ENCODE measurements around the gene TGM5.

DNA sequence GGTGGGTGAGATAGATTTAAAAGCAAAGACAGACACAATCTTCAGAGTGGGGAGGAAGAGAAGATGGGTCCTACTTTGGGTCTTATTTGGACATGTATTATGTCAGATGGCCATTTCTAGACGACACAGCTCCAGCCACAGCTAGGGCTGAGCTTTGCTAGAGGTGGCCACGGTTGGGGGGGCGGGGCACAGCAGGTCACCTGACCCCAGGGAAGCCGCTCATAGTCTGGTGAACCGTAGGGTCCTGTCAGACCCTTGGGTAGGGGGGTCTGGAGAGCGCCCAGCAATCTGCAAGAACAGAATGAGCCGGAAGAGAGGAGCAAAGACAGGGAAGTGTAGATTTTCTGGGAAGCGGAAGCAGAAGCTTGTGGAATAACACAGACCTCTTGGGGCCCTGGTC, 52.6 kb downstream of the TGM5 start:
- TF ChIP-seq, protein P1, sequence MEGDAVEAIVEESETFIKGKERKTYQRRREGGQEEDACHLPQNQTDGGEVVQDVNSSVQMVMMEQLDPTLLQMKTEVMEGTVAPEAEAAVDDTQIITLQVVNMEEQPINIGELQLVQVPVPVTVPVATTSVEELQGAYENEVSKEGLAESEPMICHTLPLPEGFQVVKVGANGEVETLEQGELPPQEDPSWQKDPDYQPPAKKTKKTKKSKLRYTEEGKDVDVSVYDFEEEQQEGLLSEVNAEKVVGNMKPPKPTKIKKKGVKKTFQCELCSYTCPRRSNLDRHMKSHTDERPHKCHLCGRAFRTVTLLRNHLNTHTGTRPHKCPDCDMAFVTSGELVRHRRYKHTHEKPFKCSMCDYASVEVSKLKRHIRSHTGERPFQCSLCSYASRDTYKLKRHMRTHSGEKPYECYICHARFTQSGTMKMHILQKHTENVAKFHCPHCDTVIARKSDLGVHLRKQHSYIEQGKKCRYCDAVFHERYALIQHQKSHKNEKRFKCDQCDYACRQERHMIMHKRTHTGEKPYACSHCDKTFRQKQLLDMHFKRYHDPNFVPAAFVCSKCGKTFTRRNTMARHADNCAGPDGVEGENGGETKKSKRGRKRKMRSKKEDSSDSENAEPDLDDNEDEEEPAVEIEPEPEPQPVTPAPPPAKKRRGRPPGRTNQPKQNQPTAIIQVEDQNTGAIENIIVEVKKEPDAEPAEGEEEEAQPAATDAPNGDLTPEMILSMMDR (IDR thresholded peaks at IDR 0.05 in 8 of 11, conservative IDR thresholded peaks at IDR 0.05 in 3 of 11), result no peak
- TF ChIP-seq POLR2A (IDR thresholded peaks at IDR 0.05), result no peak
